Right lobe of liver (tissue), 6 donors: ENCODE results near the gene ZNF723. TPM values are rescaled to one million over a fixed set of nuclear protein-coding genes. Genes with fewer than 3 reads are reported as not detected.

Experiments used
- ATAC-seq, 4 donors: fragments of 200-7000 bp; cut with Tn5 transposase; one replicate each; pipeline ENCODE4 v1.9.1; 2020; ENCODE audit warnings: mild to moderate bottlenecking in 4 of 4, moderate library complexity in 4 of 4
- DNase-seq, 3 donors: peaks; one replicate each; pipeline ENCODE4 v3.0.0-alpha.2; 2020
- H3K27ac ChIP-seq, 3 donors: fragments of 200-600 bp; one replicate each; pipeline ENCODE4 v1.8.0; 2022
- H3K27me3 ChIP-seq, 2 donors: fragments of 200-600 bp; one replicate each; pipeline ENCODE4 v1.8.0; 2022
- H3K36me3 ChIP-seq, 4 donors: fragments of 200-600 bp; sonication (generic) in 1 of 4; one replicate each; pipeline versions ENCODE4 v1.5.1 to v1.8.0; 2017 to 2022; ENCODE audit warnings: control low read depth in 1 of 4
- H3K4me1 ChIP-seq, 4 donors: fragments of 200-600 bp; sonication (generic) in 1 of 4; one replicate each; pipeline versions ENCODE4 v1.5.1 to v1.8.0; 2017 to 2022; ENCODE audit warnings: control low read depth in 1 of 4
- H3K4me3 ChIP-seq, 3 donors: fragments of 200-600 bp; one replicate each; pipeline ENCODE4 v1.8.0; 2022
- H3K9me3 ChIP-seq, 4 donors: fragments of 200-600 bp; sonication (generic) in 1 of 4; one replicate each; pipeline versions ENCODE4 v1.5.1 to v1.8.0; 2017 to 2022; ENCODE audit warnings: control low read depth in 1 of 4
- CTCF ChIP-seq, 4 donors: fragments of 200-600 bp in 3 of 4; fragments of 450-650 bp in 1 of 4; IDR thresholded peaks; one replicate each; pipeline versions ENCODE4 v1.5.1 to v1.8.0; 2016 to 2022; ENCODE audit warnings: antibody characterized with exemption in 4 of 4, mild to moderate bottlenecking in 2 of 4
- POLR2A ChIP-seq: fragments of 450-650 bp; IDR thresholded peaks from one replicate; pipeline ENCODE4 v1.6.1; 2017; ENCODE audit warnings: antibody characterized with exemption, mild to moderate bottlenecking
- WGBS: methylation state at CpG from one replicate; pipeline ENCODE4 v1.1.6; 2018; ENCODE audit warnings: low coverage, low lambda C conversion rate; ENCODE audit not compliant: insufficient coverage; ENCODE audit errors: missing lambda C conversion rate; 5-methylcytosine and 5-hydroxymethylcytosine counted together
- intact Hi-C, 2 donors: fragments of 100-400 bp; cut with DNase I; formaldehyde crosslinking; loops; one replicate each; pipeline versions ENCODE4 v1.11.2 to v1.14.1; 2022
- small RNA-seq, 2 experiments: library from RNA; depleted of rRNA; stranded (forward); fragments of <200 nt; gene quantifications; one replicate each; pipeline ENCODE3, GENCODE V24; 2016
- total RNA-seq, 6 experiments: library from RNA; depleted of rRNA in 2 of 6; stranded (reverse); fragments of >200 nt in 2 of 6; fragmentation: NEBNext Ultra II Directional in 3 of 6; extraction: Animal tissue kit (Norgen Biotek cat#: 25700) in 3 of 6; gene quantifications; one replicate each; pipeline versions ENCODE4 v1.1.0 to v1.2.4, GENCODE V29; 2016 to 2023
- donor health status: DM: no; HTN: yes; CAD: no.
- donor health status: DM: no; HTN: no; CAD: no.
- donor health status: DM: no; HTN: no; CAD: no.
- donor health status: DM: no; HTN: yes; CAD: no.
- donor health status: DM: no; HTN: yes; CAD: no.

ZNF723 gene
- total RNA-seq, 6 experiments from 2014 or later = not detected

GRCh38 chr19:22893855-22894270, 61.8 kb downstream of the ZNF723 start:
- TF ChIP-seq POLR2A (no peak), CTCF (IDR thresholded peaks at IDR 0.05) (no peak)
- Histone ChIP-seq H3K4me3 (no peak overlapping the region), H3K27me3 (no peaks in the 10 kb centered on the region), H3K9me3 (no peaks in the 10 kb centered on the region), H3K27ac (no peak overlapping the region), H3K36me3 (no peaks in the 10 kb centered on the region), H3K4me1 (no peaks in the 10 kb centered on the region)
- no peak for DNase-seq
- ATAC-seq = peak in 1 of 4 donors; percentile 25
- intact Hi-C loops = no loop called here
- WGBS = 83% methylated on average over 2 of the region's 35 CpGs

GRCh38 chr19:22901431-22902130, 69.5 kb downstream of the ZNF723 start:
- no peaks in the 10 kb centered on the region for H3K36me3 ChIP-seq
- ATAC-seq (peak in 1 of 4 donors; percentile 45), DNase-seq (no peak)
- intact Hi-C loops = no loop called here
- no peaks in the 10 kb centered on the region for H3K9me3 ChIP-seq
- no peak overlapping the region for H3K4me3 ChIP-seq
- H3K27ac ChIP-seq = no peak overlapping the region
- TF ChIP-seq CTCF (IDR thresholded peaks at IDR 0.05) = no peak
- no peak for TF ChIP-seq POLR2A
- no peaks in the 10 kb centered on the region for H3K27me3 ChIP-seq
- 86% methylated on average over 2 of the region's 47 CpGs for WGBS
- H3K4me1 ChIP-seq = no peaks in the 10 kb centered on the region

Small RNA genes lying within 50 kb of the gene (small RNA-seq; reads per million reads assigned to genes)
- gene VN1R88P = 0 reads per million in 2 experiments

Other genes starting within 250 kb of the ZNF723 start
- gene ZNF492, start 198.0 kb upstream of the ZNF723 start, total RNA-seq = under 1 TPM in 2 of 6 experiments, not detected in 4; 0.07 TPM
- gene ZNF99, start 48.1 kb upstream of the ZNF723 start, total RNA-seq = under 1 TPM in 3 of 6 experiments, not detected in 3; 0.02 to 0.07 (median 0.04) TPM
- under 1 TPM in 2 of 6 experiments, not detected in 4; 0.23 to 0.24 TPM for gene ZNF728, start 170.9 kb downstream of the ZNF723 start, total RNA-seq